Germinal center (tissue), 1 donor: ENCODE results near the gene NEURL1.
A peak's percentile ranks its signal among the peaks of the same experiment; 100 is the strongest.

Experiments
- DNase-seq: peaks from one replicate; pipeline ENCODE4 v3.0.0; 2012; ENCODE audit warnings: mixed read lengths, low spot score

Gene NEURL1, protein sequence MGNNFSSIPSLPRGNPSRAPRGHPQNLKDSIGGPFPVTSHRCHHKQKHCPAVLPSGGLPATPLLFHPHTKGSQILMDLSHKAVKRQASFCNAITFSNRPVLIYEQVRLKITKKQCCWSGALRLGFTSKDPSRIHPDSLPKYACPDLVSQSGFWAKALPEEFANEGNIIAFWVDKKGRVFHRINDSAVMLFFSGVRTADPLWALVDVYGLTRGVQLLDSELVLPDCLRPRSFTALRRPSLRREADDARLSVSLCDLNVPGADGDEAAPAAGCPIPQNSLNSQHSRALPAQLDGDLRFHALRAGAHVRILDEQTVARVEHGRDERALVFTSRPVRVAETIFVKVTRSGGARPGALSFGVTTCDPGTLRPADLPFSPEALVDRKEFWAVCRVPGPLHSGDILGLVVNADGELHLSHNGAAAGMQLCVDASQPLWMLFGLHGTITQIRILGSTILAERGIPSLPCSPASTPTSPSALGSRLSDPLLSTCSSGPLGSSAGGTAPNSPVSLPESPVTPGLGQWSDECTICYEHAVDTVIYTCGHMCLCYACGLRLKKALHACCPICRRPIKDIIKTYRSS

DNA sequence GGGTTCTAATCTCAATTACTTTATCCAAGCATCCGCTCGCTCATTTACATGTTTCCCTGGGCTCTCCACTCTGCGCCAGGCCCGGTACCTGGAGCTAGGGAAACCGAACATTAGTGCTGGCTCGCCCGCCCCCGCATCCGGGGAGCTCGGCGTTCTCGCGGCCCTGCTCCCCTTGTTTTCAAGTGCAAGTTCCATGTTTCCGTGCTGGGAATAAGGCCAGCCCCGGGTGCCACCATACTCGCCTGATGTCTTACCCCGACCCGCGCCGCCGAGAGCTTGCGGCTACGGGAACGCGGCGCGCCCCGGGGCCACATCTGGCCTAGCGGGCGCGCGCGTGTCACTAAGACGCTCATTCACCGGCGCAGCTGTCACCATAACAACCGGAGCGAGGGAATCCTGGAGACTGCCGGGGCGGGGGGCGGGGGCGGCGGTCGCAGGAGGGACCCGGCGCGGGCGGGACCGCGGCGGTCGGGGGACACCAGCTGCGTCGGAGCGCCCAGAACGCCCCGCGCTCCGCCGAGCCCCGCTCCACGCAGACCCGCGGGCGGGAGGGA, at the start of gene NEURL1:
TSS of gene NEURL1 (plus strand) at position 344 of the 554 bp plus-strand sequence. CDS start 683 bp downstream, outside the sequence.
- DNase-seq: peak; percentile 45

DNA sequence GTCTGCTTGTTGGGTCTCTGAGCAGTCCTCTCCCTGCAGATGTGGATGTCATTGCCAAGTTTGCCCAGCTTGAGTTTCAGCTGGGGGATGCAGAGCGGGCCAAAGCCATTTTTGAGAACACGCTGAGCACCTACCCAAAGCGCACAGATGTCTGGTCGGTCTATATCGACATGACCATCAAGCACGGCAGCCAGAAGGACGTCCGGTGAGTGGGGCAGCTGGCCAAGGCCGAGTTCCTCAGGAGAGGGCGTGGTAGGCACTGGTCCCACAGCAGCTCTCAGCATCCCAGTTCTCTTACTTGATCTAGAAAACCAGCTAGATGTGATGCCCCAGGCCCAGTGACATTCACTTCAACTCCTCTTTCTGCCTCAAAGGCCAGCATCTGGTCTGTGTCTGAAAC, 49.0 kb upstream of the NEURL1 start:
- no peak for DNase-seq

DNA sequence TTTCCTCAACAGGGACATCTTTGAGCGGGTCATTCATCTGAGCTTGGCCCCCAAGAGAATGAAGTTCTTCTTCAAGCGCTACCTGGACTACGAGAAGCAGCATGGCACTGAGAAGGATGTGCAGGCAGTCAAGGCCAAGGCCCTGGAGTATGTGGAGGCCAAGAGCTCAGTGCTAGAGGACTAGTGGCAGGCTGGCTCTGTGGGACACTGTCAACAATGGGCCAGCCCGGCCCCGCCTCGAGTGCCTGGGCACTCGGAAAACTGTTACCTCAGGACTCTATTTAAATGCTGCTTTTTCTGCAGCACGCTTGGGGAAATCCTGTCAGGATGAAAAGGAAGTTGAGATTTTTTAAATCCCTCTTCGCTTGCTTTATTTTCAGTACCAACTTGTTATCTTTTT, 48.1 kb upstream of the NEURL1 start:
- no peak for DNase-seq

DNA sequence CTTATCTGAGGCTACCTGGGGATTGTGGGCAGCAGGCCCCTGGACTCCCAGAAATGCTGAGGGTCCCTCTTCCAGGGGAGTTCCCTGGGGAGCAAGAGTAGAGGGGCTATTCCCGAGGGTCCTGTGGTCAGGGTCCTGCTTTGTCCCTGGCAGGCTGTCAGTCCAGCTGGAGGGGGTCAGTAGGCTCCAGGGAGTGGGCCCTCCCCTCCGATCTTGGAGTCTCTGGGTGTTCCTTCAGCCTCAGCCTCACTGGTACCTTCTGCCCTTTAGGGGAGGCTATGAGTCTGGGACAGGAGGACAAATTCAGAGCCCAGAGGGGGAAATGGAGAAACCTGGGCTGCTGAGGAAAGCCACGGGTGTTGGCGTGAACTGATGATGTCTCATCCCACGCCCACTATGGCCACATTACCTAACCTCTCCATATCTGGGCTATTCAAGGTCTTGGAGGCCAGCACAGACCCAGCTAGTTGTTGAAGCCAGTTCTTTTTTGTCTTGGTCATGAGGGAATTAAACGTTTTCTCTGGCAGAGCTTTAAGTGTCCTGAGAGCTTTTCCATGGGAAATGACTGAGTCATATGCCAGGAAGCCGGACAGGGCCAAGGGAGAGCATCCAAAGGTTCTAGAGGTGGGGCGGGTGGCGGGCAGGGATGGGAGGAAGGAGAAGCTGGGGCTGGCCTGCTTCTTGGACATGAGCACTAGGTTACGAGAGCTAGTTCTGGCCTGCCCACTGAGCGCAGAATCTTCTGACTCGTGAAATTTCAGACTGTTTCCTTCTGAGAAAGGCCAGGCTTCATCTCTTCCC, 47.5 kb upstream of the NEURL1 start:
- no peak for DNase-seq

DNA sequence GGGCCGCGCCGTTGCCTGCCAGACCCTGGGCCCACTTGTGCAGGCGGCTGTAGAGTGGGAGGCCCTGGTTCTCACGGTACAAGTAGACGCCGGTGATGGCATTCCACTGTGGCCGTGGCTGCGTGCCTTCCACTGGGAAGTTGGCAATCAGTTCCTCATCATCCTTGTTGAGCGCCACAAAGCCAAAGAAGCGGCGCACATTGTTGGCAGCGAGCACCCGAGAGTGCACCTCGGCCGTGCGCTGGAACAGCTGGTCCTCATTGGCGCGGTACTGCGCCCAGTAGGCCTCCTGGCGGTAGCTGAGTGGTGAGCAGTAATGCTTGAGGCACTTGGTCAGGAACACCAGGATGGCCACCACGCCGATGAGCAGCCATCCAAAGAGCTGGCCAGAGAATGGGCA, 46.3 kb upstream of the NEURL1 start:
- no peak for DNase-seq

DNA sequence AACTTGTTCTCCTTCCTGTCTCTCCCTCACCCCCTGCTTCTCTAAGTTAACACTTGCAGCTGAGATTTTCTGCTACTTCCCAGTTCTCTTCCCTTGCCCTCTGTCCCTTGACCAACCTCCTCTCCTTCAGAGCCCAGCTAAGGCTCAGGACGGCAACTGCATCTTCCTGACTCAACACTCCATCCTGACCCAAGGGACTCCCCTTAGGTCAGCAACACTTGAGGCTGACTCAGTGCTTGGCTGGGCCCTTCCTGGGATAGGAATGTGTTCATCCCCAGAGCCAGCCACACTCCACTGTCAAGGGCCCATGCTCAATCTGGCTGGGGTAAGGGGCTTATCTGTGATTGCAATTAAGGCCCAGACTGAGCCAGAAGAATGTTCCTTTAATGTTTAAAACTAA, 44.8 kb upstream of the NEURL1 start:
- DNase-seq: no peak

DNA sequence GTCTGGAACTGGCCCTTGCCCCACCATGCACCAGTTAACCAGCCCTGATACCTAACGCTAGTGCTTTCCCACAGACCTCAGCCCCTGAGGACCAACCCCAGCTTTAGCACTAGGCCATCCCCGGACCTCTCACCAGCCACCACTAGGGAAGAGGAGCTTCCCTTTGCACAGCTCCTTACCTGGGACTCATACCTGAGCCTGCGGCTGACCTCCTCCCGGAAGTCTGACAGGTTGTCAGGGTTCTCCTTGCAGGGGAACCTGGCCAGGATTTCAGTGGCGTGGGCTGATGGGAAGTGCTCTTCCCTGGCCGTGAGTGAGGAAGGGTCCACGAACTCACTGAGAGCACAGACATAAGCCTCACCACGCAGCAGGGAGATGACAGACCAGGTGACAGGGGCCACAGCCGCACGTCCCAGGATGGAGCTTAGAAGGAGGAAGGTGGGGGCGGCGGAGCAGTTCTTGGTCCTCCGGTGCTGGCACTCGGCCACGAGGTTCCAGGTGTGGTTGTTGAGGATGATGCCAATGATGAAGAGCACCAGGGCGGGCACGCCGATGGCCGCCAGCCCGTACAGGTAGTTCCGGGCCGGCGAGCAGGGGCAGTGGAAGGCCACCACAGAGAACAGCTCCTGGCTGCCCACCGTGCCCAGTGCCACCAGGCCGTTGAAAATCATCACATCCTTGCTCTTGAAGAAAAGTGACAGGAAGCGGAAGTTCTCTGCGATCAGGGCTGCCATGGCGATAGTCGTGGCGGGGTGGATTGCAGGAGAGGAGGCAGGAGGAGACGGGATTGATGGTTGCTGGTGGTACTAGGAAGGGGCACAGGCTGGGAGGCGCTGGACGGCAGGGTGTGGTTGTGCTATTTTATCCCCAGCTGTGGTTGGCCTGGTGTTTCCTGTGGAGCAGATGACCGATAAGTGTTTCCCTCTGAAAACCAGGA, 44.0 kb upstream of the NEURL1 start:
- no peak for DNase-seq

DNA sequence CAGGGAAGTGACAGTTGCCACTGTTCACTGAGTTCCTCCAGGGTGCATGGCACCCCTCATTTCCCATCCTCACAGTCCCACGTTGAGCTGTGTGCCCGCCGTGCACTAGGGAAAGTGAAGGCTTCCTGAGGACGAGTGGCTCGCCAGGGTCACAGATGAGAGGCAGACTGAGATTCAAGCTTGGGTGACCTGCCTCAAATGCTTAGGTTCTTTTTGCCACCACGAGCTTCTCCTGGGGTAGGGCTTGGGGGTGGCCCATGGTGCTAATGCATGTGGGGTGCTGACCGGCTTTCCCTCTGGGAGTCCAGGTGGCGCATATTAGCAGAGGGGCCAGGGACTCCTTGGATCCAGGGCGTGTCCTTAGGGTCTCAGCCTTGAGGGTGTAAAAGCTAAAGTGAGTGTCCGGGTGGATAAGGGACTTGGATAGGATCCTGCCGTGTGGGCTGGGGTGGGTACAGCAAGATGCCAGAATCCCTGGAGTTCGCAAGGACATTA, 43.3 kb upstream of the NEURL1 start:
- DNase-seq: no peak

DNA sequence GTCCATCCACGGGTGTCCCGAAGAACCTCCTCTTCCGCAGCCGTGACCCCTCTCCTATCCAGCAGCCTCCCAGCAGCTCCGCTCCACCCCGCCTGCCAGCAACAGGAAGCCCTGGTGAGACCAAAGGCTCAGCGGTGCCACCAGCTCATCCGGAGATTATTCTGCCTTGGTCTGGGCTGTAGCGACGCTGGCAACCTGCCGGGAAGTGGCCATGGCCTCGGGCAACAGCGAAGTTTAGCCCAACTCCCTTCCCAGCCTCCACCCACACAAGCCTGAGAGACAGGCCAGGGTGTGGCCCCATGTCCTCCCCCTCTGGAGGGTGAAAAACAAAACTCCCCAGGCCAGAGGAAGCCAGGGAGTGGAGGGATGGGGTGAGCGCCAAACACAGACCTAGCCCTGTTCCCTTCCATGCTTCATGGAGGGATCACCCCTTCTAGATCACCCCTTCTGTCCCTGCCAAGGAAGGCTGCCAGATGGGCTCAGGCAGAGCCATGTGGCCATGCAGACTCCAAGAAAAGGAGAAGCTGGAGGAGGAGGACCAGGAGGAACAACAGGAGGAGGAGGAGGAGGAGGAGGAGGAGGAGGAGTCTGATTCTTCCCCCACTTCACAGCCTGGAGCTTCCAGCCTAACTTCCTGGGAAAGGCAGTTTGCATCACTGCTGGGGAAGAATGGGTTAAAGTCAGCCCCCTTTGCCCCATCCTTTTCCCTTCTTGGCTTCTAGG, 42.3 kb upstream of the NEURL1 start:
- DNase-seq: peak; percentile 35

DNA sequence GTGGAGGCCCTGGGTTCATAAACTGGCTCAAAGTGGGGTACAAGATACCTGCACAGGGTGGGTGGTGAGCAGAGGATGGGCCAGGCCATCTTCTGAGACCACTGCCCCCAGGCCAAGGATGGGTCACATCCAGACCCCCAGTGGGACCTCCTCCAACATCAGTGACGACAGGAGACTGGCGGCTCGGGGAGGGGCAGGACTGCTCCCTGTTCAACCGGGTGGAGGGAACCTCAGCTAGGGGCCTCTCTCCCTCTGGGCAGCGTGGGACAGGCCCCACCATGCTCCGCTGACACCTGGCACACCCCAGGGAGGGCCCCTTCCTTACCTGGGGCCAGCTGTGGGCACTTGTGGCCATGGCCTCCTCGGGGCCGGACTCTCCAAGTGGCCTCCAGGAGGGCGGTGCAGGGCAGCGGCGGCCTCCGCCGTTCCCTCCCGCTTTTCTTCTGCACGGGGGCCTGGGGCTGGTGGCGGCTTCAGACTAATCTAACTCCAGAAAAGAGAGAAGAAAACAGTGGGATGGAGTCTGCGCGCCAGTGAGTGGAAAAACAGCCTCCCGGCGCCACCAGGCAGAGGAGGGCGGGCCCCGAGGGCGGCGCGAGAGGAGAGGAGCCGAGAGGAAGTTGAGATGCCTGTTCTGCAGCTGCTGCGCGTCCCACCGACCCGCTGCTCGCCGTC, 41.5 kb upstream of the NEURL1 start, which contains the start of gene CALHM2:
TSS of gene CALHM2 (minus strand) at position 540 of the 675 bp plus-strand sequence. CDS start 2,429 bp downstream, outside the sequence.
- peak; percentile 85 for DNase-seq

DNA sequence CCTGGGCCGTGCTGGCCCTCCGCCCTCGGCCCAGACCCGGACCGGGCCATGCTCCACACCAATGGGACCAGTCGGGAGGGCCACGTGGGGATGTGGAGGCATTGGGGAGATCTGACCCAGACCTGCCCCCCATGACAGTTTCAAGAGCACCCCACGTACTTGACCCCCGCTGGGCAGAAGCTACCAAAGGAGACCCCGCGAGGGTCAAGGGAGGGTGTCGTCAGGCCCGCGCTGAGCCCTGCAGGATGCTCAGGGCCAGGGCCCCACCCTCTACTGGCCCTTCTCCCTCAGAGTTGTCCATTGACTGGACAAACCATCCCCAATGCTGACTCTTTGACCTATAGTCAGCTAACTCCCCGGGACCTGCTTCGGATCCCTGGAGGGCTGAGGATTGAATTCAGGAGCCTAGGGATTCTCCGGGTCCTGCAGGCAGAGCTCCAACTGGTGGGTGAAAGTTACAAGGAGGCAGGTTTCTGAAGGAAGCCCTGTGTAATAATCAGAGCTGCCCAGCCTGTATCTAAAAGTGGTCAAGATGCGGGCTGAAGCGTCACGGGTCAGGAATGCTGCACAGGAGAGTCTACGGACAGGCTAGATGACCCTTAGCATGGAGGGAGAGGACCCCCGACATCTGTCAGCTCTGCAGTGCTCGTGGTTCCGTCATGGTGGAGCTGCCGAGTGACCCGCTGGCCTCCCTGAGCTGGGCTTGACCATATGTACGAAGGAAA, 40.8 kb upstream of the NEURL1 start:
- no peak for DNase-seq

DNA sequence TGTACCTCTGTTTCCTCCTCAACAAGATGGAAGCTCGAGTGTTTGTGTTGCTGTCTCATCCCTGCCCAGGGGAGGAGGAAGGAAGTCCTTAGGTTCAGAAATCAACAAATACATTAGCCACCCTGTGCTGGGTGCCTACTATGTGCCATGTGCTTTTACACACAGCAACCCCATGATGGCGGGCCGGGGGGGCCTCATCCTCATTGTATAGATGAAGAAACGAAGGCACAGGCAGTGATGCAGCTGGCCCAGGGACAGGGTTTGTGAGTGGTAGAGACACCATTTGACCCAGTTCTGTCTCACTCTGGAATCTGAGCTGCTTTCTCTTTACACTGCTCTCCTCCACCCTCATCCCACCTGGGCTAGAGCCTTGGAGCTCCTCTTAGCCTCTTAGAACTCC, 39.5 kb upstream of the NEURL1 start:
- no peak for DNase-seq

DNA sequence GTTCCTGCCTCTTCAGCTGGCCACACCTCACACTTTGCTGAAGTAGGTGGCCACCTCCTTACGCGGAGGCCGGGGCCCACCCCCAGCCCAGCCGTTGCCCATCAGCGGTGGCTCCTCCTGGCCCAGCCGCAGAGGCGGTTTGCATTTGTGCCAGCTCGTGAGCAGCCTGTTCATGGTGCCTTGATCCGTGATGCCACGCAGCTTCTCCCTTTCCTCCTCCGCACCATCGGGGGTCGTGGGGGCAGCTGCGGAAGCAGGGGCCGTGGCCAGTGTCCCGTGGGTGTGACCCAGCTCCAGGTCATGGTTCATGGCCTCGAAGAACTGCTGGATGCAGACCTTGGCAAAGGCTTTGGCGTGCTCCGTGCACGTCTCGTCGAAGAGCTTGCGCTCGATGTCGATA, 38.3 kb upstream of the NEURL1 start:
- no peak for DNase-seq

DNA sequence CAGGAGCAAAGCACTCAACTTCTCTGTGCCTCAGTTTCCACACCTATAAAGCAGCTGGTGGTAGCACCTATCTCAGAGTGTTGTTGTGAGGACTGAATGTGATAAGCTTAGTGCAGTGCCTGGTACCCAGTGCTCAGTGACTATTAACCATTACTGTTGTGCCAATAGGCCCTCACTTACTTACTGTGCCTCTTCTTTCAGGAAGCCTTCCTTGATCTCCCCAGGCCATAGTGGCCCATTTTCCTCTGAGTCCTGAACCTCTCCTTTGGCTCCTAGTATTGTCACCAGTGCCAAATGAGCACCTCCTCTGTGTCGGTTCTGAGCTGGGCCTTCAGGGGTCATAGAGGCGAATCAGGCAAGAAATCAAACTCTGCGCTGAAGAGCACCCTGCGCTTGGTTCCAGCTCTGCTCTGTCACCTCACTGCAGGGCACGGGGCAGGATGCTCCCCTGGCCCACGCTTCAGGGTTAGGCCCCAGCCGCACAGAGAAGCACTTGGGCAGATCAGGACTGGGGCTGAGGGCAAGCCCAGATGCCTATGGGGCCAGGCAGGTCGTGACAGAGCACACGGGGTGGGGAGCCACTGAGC, 37.3 kb upstream of the NEURL1 start:
- DNase-seq: no peak

DNA sequence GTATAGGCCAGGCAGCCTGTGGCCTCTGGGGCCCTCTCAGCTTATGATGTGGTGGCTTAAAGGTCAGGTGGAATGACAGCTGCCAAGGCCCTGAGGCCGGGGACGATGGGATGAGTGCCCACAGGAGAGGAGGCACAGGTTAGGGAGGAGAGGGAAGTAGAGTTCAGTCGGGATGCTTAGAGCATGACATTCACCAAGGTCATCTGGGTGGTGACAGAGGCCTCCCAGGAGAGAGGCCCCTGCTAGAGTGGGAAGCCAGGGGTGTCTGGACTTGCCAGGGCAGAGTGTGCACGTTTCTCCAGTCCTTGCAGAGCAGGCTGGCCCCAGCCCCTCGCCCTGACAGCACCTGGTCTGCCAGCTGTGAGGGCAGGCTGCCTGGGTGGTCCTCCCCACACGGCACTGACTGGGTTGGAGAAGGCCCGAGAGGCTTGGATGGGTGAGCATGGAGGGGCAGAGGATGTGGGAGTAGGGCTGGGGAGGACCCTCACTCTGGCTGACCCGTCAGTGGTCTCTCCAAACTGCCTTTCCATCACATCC, 36.3 kb upstream of the NEURL1 start:
- no peak for DNase-seq

DNA sequence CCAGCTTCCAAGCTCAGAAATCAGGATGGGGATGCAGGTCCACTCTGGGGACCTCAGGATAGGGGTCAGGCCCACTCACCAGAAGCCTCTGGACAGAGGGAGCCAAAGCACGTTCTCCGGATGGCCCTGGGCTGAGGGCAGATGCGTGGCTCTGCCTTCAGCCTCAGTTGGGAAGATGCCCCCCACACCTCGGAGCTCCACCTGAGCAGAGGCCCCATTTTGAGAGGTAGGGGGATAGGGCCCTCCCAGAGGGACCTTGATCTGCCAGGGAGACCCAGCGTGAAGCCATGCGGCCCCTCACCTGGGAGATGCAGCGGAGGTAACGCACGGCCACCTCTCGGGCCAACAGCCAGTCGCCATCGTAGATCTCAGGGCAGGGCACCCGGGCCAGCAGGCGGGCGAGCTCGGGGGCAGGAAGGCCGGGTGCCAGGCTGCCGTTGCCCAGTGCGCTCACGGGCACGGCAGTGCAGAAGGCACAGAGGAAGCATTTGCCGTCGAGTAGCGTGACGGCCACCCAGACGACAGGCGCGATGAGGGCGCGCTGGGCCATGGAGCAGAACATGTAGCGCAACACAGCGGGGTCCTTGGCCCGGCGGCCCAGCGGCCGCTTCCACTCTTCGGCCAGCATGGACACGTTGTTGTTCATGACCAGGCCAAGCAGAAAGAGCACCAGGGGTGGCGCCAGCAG, 35.5 kb upstream of the NEURL1 start:
- DNase-seq: no peak

DNA sequence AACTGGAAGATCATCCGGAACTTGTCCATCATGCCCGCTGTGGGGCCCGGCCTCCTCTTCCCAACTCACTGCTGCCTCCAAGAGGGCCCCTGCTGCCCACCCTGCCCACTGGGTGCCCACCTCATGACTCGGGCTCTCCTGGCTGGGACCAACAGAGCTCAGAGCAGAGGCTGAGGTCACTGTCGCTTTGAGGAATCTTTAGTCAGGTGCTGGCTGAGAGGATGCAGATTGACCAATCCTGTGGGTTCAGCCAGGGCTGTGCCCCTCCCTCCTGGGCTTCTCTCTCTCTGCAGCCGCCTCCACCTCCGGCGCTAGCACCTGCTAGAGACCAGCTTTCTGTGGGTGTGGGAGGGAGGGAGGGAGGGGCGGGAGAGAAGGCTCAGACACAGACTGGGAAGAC, 34.8 kb upstream of the NEURL1 start, which contains the start of gene CALHM1:
TSS of gene CALHM1 (minus strand) at position 181 of the 400 bp plus-strand sequence. CDS start at position 32, 149 bp downstream.
- peak; percentile 47 for DNase-seq

DNA sequence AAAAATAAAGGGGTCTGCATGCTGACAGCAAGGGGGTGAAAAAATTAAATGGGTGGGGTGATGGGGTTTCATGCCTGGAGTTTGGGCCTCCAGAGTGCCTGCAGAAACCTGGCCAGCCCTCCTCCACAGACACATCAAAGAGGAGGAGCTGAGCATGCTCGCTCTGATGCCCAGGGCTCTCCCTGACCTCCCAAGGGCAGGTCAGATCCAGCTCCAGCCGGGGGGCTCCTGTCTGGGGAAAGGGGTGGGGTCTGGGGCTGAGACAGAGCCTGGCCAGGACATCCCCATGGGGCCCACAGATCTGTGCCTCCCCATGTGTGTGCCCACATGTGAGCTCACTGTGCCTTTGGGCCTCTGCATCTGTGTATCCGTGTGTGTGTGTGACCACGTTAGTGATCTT, 33.9 kb upstream of the NEURL1 start:
- no peak for DNase-seq
